ENCODE measurements around the gene C1QTNF2. TPM values are rescaled to one million over a fixed set of nuclear protein-coding genes. Genes with fewer than 3 reads are reported as not detected.

Gene C1QTNF2
- total and polyA plus RNA-seq, 2 donors from 2014 or later, result 1.4 to 2.8 TPM

DNA sequence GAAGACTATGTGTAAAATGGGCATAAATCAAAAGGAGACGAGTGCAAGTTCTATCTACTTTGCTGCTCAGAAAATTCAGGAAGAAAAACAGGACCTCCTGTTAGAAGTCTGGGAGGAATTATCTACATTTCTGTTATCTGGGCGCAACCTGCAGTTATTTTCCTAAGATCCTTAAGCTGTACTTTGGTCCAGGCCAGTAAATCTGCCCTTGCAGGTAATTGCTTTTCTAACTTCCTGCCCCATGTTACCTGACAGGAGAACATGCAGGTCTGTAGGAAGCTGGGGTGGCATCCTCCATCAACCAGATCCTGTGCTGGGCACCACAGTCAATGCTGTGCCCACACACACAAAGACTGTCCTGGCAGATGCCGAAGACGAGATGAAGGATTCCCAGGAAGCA is 63.7 kb downstream of the C1QTNF2 start:
- no peak for DNase-seq
- Histone ChIP-seq H3K4me3 (ENCODE audit: low read length in 3 of 3) (no peak overlapping the region), H3K4me1 (ENCODE audit: control insufficient read depth in 2 of 3, insufficient read depth in 2 of 3, low read depth in 1 of 3, low read length in 3 of 3) (peaks cover 0 to 1% (median 0%) of the 10 kb centered on the region in 3 donors), H3K27ac (ENCODE audit: low read depth in 2 of 2, low read length in 2 of 2) (no peak overlapping the region), H3K27me3 (ENCODE audit: control insufficient read depth, insufficient read depth, low read length) (no peaks in the 10 kb centered on the region), H3K9ac (ENCODE audit: low read length in 3 of 3) (no peak overlapping the region), H3K9me3 (ENCODE audit: control insufficient read depth in 2 of 3, insufficient read depth in 1 of 3, low read length in 3 of 3) (no peaks in the 10 kb centered on the region), H3K36me3 (ENCODE audit: control insufficient read depth in 2 of 3, insufficient read depth in 3 of 3, low read length in 3 of 3) (no peaks in the 10 kb centered on the region)
- TF ChIP-seq, protein P1, sequence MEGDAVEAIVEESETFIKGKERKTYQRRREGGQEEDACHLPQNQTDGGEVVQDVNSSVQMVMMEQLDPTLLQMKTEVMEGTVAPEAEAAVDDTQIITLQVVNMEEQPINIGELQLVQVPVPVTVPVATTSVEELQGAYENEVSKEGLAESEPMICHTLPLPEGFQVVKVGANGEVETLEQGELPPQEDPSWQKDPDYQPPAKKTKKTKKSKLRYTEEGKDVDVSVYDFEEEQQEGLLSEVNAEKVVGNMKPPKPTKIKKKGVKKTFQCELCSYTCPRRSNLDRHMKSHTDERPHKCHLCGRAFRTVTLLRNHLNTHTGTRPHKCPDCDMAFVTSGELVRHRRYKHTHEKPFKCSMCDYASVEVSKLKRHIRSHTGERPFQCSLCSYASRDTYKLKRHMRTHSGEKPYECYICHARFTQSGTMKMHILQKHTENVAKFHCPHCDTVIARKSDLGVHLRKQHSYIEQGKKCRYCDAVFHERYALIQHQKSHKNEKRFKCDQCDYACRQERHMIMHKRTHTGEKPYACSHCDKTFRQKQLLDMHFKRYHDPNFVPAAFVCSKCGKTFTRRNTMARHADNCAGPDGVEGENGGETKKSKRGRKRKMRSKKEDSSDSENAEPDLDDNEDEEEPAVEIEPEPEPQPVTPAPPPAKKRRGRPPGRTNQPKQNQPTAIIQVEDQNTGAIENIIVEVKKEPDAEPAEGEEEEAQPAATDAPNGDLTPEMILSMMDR (IDR thresholded peaks at IDR 0.05; ENCODE audit: borderline replicate concordance, extremely low read depth, insufficient read depth), result no peak
- intact Hi-C loops (cut with DNase I), result no loop called here
- FAIRE-seq, result no peak

DNA sequence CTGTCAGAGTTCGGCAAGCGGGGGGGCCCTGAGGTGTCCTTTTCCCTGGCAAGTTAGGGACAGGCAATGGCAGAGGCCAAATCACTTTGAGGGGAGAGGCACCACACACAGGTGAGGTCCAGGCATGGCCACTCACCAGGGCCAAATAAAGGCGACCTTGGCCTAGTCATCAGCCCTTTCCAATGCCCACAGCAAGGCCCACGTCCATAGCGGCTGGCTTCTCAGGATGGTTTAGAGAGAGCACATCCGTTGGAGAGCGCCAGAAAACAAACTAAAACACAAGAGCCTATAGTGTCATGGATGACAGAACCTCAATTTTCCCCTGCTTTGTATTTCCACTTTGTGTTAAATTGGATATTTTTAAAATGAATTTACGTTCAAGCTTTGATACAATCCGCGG is 65.1 kb downstream of the C1QTNF2 start:
- Histone ChIP-seq H3K9ac (ENCODE audit: low read length in 3 of 3) (no peak overlapping the region), H3K27me3 (ENCODE audit: control insufficient read depth, insufficient read depth, low read length) (no peaks in the 10 kb centered on the region), H3K4me1 (ENCODE audit: control insufficient read depth in 2 of 3, insufficient read depth in 2 of 3, low read depth in 1 of 3, low read length in 3 of 3) (no peaks in the 10 kb centered on the region), H3K9me3 (ENCODE audit: control insufficient read depth in 2 of 3, insufficient read depth in 1 of 3, low read length in 3 of 3) (no peaks in the 10 kb centered on the region), H3K27ac (ENCODE audit: low read depth in 2 of 2, low read length in 2 of 2) (no peak overlapping the region), H3K4me3 (ENCODE audit: low read length in 3 of 3) (no peak overlapping the region), H3K36me3 (ENCODE audit: control insufficient read depth in 2 of 3, insufficient read depth in 3 of 3, low read length in 3 of 3) (no peaks in the 10 kb centered on the region)
- TF ChIP-seq, protein P1 (IDR thresholded peaks at IDR 0.05; ENCODE audit: borderline replicate concordance, extremely low read depth, insufficient read depth), result no peak
- intact Hi-C loops (cut with DNase I), result no loop called here
- DNase-seq (no peak), FAIRE-seq (no peak)

- Histone ChIP-seq H3K4me3 (ENCODE audit: low read length in 3 of 3) (no peak overlapping the region), H3K9ac (ENCODE audit: low read length in 3 of 3) (no peak overlapping the region), H3K9me3 (ENCODE audit: control insufficient read depth in 2 of 3, insufficient read depth in 1 of 3, low read length in 3 of 3) (no peaks in the 10 kb centered on the region), H3K27me3 (ENCODE audit: control insufficient read depth, insufficient read depth, low read length) (no peaks in the 10 kb centered on the region), H3K27ac (ENCODE audit: low read depth in 2 of 2, low read length in 2 of 2) (no peak overlapping the region), H3K36me3 (ENCODE audit: control insufficient read depth in 2 of 3, insufficient read depth in 3 of 3, low read length in 3 of 3) (no peaks in the 10 kb centered on the region), H3K4me1 (ENCODE audit: control insufficient read depth in 2 of 3, insufficient read depth in 2 of 3, low read depth in 1 of 3, low read length in 3 of 3) (no peaks in the 10 kb centered on the region)
- TF ChIP-seq, protein P1 (IDR thresholded peaks at IDR 0.05; ENCODE audit: borderline replicate concordance, extremely low read depth, insufficient read depth), result no peak
- no peak for DNase-seq
- intact Hi-C loops (cut with DNase I), result no loop called here
- FAIRE-seq, result no peak
Measured at GRCh38 chr5:160303690-160304089, 66.7 kb downstream of the C1QTNF2 start.

- intact Hi-C loops (cut with DNase I), result no loop called here
- Histone ChIP-seq H3K36me3 (ENCODE audit: control insufficient read depth in 2 of 3, insufficient read depth in 3 of 3, low read length in 3 of 3) (no peaks in the 10 kb centered on the region), H3K4me3 (ENCODE audit: low read length in 3 of 3) (no peak overlapping the region), H3K4me1 (ENCODE audit: control insufficient read depth in 2 of 3, insufficient read depth in 2 of 3, low read depth in 1 of 3, low read length in 3 of 3) (peaks cover 0 to 3% (median 0%) of the 10 kb centered on the region in 3 donors), H3K27ac (ENCODE audit: low read depth in 2 of 2, low read length in 2 of 2) (no peak overlapping the region), H3K9me3 (ENCODE audit: control insufficient read depth in 2 of 3, insufficient read depth in 1 of 3, low read length in 3 of 3) (no peaks in the 10 kb centered on the region), H3K9ac (ENCODE audit: low read length in 3 of 3) (no peak overlapping the region), H3K27me3 (ENCODE audit: control insufficient read depth, insufficient read depth, low read length) (no peaks in the 10 kb centered on the region)
- no peak for DNase-seq
- no peak for FAIRE-seq
- TF ChIP-seq, protein P1 (IDR thresholded peaks at IDR 0.05; ENCODE audit: borderline replicate concordance, extremely low read depth, insufficient read depth), result no peak
Measured at GRCh38 chr5:160298189-160298588, 72.2 kb downstream of the C1QTNF2 start.
